Measurements from ENCODE around the gene SESN1.
A peak's percentile ranks its signal among the peaks of the same experiment; 100 is the strongest.
"Not testable (repeated sequence)": the region's sequence is repeated elsewhere in the genome, so short reads cannot be mapped to it uniquely, and the experiment has no call there.

SESN1 gene

DNA sequence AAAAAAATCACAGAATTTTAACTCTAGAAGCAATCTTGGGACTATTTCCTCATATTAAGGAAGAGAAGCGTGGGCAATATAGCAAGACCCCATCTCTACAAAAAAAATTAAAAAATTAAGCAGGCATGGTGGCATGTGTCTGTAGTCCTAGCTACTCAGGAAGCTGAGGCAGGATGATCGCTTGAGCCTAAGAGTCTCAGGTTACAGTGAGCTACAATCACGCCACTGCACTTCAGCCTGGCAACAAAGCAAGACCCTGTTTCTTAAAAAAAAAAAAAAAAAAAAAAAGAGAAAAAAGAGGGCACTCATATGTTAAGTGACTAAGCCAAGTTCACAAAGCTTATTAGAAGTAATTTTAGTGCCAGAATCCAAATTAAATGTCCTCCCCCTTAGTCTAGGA, 100.8 kb downstream of the SESN1 start:
- no peak for DNase-seq

DNA sequence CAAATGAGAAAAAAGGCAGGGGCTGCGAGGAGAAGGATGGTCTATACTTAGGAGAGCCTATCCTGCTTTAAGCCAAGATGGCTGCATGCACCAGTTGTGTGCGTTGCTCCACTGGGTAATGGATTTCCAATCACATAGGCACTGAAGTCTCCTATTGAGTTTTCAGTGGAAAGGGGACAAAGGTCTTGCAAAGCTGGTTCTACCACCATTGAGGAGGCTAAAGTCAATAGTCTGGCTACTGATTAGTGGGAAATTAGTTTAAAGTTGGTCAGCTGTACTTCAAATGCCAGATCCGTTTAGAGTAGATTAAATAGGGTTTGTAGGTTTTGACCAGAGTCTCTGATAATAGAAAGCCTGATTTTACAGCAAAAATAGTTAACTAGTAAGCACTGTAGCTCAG, 104.9 kb downstream of the SESN1 start:
- DNase-seq: no peak

DNA sequence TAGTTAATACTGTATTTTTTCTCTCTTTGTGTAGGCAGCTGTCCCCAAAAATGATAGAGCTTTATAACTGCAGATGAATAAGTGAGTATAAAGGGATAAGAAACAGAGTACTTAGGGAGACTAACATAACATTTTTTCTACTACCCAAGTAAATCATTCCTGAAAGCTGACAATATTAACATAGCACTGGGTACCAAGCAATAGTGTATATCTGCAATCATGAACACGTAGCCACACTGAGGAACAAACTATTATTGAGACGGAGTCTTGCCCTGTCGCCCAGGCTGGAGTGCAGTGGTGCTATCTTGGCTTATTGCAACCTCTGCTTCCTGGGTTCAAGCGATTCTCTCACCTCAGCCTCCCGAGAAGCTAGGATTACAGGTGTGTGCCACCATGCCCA, 105.9 kb downstream of the SESN1 start:
- no peak for DNase-seq

- DNase-seq: no peak
Measured at GRCh38 chr6:108988296-108988695, 106.3 kb downstream of the SESN1 start.

GRCh38 chr6:108987156-108987555, 107.5 kb downstream of the SESN1 start:
- DNase-seq: no peak

DNA sequence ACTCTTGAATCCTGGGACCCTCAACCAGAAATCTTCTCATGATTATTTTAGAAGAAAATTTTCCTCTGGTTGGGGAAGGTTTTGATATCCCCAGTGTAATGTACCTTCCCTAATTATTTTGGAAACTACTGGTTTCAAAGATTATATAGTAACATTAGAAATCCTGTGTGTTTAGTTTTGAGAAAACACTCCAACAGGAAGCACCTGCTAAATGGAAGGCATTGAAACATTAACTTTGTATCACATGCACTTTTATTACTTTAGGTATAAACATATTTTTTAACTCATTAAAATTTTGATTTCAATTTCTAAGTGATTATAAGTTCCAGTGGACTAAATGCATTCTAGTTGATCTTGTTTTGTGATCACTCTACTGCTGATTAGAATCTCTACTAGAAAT, 109.3 kb downstream of the SESN1 start:
- no peak for DNase-seq

- no peak for DNase-seq
Measured at GRCh38 chr6:108983151-108983550, 111.5 kb downstream of the SESN1 start.

GRCh38 chr6:108982154-108983113, 112.2 kb downstream of the SESN1 start:
- DNase-seq: no peak

DNA sequence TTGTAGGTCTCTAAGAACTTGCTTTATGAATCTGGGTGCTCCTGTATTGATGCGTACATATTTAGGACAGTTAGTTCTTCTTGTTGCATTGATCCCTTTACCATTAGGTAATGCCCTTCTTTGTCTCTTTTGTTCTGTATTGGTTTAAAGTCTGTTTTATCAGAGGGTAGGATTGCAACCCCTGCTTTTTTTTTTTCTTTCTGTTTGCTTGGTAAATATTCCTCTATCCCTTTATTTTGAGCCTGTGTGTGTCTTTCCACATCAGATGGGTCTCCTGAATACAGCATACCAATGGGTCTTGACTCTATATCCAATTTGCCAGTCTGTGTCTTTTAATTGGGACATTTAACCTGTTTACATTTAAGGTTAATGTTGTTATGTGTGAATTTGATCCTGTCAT, 116.0 kb downstream of the SESN1 start:
- DNase-seq: not testable (repeated sequence)

DNA sequence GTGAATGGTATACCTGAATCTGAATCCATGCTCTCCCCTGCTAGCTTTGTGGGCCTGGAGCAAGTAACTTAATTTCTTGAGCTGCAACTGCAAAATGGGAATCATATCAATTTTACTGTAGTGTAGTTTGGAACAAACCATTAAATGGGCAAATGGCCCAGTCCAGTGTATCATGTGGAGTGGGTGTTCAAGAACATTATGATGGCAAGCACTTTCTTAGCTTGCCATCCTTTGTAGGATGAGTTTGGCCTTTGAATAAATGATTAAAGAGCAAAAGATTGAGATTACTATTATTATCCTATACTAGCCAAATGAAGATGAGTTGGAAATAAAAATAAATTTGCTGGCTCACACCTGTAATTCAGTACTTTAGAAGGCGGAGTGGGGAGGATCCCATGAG, 120.4 kb downstream of the SESN1 start:
- no peak for DNase-seq

- no peak for DNase-seq
Measured at GRCh38 chr6:108969776-108970175, 124.9 kb downstream of the SESN1 start.

DNA sequence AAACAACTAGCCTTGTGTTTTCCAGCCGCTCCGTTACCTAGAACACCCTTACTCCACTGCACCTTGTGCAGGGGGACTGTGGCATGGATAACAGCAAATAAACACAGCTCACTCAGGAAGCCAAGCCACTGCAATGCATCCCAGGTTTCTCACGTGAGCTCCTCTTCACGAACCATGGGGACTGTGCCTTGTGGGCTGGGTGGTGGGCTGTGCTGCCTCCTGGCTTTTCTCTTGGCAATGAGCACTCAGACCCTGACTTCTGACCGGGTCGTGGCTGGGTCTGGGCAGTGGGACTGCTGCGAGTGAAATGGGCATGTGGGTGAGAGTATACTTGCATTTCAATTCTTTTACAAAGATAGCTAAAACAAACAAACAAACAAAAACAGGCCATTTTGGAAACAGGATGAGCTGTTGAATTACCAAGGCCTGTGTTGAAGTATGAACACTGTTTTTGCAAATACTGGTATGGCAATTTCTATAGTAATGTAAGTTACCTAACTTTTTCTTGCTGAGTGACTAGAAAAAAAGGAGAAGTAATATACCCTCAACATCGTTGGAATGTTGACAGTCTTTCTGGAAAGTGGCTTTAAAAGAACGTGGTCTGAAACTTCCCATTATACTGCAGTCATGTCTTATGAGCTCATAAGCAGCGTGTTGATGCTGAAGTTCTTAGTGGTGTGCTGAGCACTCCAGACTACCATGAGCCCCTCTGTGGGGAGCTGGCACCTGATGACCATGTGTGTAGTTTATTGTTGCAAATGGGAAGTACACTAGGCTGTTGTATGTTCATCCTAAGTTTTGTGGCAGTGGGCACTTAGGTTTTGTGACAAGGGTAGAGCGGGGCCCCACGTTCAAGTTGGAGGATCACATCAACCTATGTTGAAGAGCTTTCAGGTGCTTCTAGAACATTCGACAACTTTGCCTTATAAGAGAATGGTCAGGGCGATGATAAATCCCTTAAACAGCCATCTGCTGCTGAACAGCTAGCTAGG, 126.0 kb downstream of the SESN1 start:
- no peak for DNase-seq

DNA sequence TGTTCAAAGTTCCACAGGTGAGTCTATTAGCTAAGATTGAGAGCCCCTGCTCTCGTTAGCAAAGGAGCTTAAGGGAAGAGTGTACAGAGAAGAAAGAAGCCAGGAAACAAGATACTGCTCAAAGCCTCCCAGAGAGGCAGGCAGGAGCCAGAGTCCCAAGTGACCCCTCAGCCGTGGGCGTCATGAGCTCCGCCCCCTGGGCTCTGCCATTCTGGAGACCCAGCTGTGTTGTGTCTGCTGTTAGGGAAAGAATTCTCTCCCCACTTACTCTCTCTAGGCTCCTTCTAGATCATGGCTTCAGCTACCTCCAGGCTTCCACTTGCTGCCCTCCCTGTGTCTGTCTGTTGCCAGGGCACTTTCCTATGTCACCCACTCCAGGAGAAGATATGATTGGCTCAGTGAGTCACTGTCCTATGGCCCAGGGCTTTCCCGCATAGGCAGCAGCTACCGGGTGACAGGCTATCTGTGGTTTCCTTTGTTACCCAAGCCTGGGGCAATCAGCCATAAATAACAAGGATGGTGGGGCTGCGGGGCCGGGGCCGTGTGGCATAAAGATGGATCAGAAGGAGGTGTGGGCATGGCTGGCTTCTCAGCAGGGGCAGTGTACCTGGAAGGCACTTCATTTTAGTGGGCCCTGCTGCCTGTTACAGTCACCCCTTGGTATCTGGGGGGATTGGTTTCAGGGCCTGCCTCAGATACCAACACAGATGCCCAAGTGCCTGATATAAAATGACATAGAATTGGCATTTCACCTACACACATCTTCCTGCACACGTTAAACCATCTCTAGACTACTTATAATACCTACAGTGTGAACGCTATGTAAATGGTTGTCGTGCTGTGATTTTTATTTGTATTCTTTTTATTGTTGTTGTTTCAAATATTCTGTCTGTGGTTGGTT, 127.5 kb downstream of the SESN1 start:
- DNase-seq: peak; percentile 17

GRCh38 chr6:108966251-108966650, 128.4 kb downstream of the SESN1 start:
- DNase-seq: no peak

DNA sequence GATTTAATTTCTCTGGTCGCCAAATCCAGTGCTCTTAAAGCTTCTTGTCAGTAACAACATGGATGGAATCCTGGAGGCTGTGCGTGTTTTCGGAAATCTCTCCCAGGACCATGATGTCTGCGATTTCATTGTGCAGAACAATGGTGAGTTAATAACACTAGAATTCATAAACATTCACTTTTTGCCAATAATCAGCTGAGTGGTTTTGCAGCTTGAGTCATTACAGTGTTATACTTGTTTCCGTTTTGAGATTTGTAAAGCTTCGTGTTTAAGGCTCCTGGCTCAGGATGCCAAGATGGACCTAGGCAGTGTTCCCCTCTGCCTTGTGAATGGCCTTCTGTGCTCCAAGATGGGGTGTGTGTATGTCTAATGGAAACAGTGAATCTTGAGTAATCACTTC, 132.7 kb downstream of the SESN1 start:
- no peak for DNase-seq

- no peak for DNase-seq
Measured at GRCh38 chr6:108961077-108961476, 133.6 kb downstream of the SESN1 start.

DNA sequence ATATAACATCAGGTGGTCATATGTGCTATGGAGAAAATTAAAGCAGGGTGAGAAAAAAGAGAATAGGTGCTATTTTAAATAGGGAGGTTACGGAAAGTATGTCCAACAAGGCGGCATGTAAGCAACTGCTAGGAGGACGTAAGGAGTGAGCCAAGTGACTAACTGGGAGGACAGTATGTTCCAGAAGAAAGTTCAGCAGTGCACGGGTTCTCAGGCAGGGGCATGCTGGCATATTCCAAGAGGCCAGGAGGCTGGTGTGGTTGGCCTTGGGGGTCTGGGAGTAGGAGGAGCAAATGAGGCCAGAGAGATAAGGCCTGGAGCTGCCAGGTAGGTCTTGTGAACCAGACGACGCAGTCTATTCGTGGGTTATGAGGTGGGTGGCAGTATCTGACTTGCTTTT, 134.0 kb downstream of the SESN1 start:
- DNase-seq: no peak

GRCh38 chr6:108959972-108960582, 134.6 kb downstream of the SESN1 start:
- no peak for DNase-seq

DNA sequence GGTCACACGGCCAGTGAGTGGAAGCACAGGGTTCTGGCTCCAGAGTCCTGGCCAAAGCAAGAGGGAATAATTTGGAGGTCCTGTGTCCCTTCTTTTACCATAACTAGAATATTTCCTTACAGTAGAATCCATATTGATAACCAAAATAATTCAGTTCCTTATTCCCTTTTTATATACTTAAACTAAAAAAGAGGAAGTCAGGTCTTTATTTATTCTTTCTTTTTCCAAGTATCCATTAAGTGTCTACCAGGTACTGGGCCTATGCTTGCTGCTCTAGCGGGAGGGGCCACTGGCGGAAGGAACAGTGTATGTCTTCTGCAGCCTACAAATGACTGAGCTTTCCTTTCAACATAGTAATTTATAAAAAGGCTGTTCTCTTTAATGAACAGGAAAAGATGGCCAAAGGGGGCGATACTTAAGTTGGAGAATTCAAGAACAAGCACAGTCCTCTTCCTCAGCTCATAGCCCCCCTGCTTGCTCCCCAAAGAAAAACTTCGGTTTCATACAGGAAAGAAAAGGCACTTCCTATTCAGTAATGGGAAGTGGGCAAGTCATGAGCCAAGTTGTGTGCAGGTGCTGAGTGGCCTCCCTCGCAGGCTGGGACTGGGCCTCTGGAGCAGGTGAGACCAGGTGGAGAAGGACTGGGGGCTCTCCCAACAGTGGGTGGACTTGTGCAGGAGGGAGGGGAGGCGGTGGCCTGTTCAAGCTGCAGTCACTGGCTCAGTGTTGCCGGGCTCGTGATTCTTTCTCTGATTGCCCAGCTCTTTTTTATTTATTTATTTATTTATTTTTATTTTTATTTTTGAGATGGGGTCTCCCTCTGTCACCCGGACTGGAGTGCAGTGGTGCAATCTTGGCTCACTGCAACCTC, 135.5 kb downstream of the SESN1 start:
- no peak for DNase-seq

GRCh38 chr6:108957221-108957620, 137.4 kb downstream of the SESN1 start:
- no peak for DNase-seq

Measured in activated gamma-delta T cell (primary cell).